MCF 10A (cell line): ENCODE results near the gene HOMEZ. TPM values are rescaled to one million over a fixed set of nuclear protein-coding genes. Genes with fewer than 3 reads are reported as not detected.
A peak's percentile ranks its signal among the peaks of the same experiment; 100 is the strongest.

Source experiments
- BruUV-seq: library from RNA; stranded (reverse); fragments of 400-500 nt; replicated peaks from 2 replicates; lab custom pipeline; 2021; lab: Mats Ljungman, UMichigan
- CTCF ChIA-PET: fragments of 300-600 bp; sonication (Branson Sonifier 250); formaldehyde crosslinking; extraction: SDS; loops from one replicate; lab custom pipeline; 2021; ENCODE audit warnings: antibody characterized with exemption, inconsistent platforms; lab: Yijun Ruan, JAX
- POLR2A ChIA-PET: fragments of 300-600, 350-650 bp; sonication (Branson Sonifier 250); formaldehyde crosslinking; extraction: SDS; loops from one replicate; lab custom pipeline; 2020; ENCODE audit warnings: antibody characterized with exemption, inconsistent platforms; lab: Yijun Ruan, JAX
- DNase-seq: peaks from one replicate; pipeline ENCODE4 v3.0.0-alpha.2; 2018; ENCODE audit not compliant: unreplicated experiment
- H3K27ac Mint-ChIP-seq: one replicate; pipeline ENCODE4 v1.8.0; 2022; ENCODE audit warnings: mild to moderate bottlenecking, low read depth, mixed read lengths; ENCODE audit not compliant: unreplicated experiment
- H3K27me3 Mint-ChIP-seq: one replicate; pipeline ENCODE4 v1.8.0; 2022; ENCODE audit warnings: mixed read lengths; ENCODE audit not compliant: insufficient read depth, unreplicated experiment
- H3K36me3 Mint-ChIP-seq: one replicate; pipeline ENCODE4 v1.8.0; 2022; ENCODE audit warnings: mild to moderate bottlenecking, moderate library complexity, mixed read lengths; ENCODE audit not compliant: insufficient read depth, unreplicated experiment
- H3K4me1 Mint-ChIP-seq: one replicate; pipeline ENCODE4 v1.8.0; 2022; ENCODE audit warnings: mixed read lengths; ENCODE audit not compliant: insufficient read depth, unreplicated experiment
- H3K4me3 Mint-ChIP-seq: one replicate; pipeline ENCODE4 v1.8.0; 2022; ENCODE audit warnings: mild to moderate bottlenecking, moderate library complexity, mixed read lengths; ENCODE audit not compliant: unreplicated experiment
- H3K9me3 Mint-ChIP-seq: one replicate; pipeline ENCODE4 v1.8.0; 2022; ENCODE audit warnings: mixed read lengths; ENCODE audit not compliant: unreplicated experiment
- CTCF ChIP-seq: fragments of 200-600 bp; IDR thresholded peaks from one replicate; pipeline ENCODE4 v1.8.0; 2022; ENCODE audit warnings: antibody characterized with exemption, mild to moderate bottlenecking; ENCODE audit not compliant: unreplicated experiment
- intact Hi-C: fragments of 100-400 bp; cut with micrococcal nuclease; formaldehyde crosslinking; loops from 2 replicates; pipeline ENCODE4 v1.14.1; 2022
- total RNA-seq: library from RNA; stranded (reverse); gene quantifications from 2 replicates; pipeline ENCODE4 v1.2.3, GENCODE V29; 2022

The HOMEZ gene
- total RNA-seq, 1 experiment from 2014 or later: 9.3 TPM

- no peak for DNase-seq
- Mint-ChIP-seq H3K27me3 (no peaks in the 10 kb centered on the region), H3K9me3 (no peaks in the 10 kb centered on the region), H3K27ac (peak overlapping the region; percentile 97), H3K36me3 (peaks cover 10% of the 10 kb centered on the region), H3K4me1 (peaks cover 25% of the 10 kb centered on the region), H3K4me3 (peak overlapping the region; percentile 95)
- CTCF ChIA-PET: interaction anchor here (0.6 to 6.4 kb wide), 27 partner anchors 9 to 1008 kb away, joined by 3 to 49 read pairs (median 4); partner anchors contain the start of genes ACIN1, CIDEB, HOMEZ and PABPN1
- BruUV-seq: no TSS peak
- intact Hi-C loops: loop anchor here (1.0 kb wide), 2 partner anchors 35 to 180 kb away; no protein-coding TSS in a partner anchor
- no peak for TF ChIP-seq CTCF
- POLR2A ChIA-PET: interaction anchor here (0.6 to 14.7 kb wide), 10 partner anchors 9 to 814 kb away, joined by 3 to 339 read pairs (median 22); partner anchors contain the start of genes ACIN1, C14orf119, HOMEZ and PABPN1
These were observed 14.2 kb upstream of the HOMEZ start for GRCh38 chr14:23299986-23300686.

- no peak for TF ChIP-seq CTCF
- peak; percentile 55 for DNase-seq
- peak overlapping the region; percentile 97 for H3K27ac Mint-ChIP-seq
- H3K4me1 Mint-ChIP-seq: peaks cover 25% of the 10 kb centered on the region
- H3K36me3 Mint-ChIP-seq: peaks cover 5% of the 10 kb centered on the region
- no peaks in the 10 kb centered on the region for H3K9me3 Mint-ChIP-seq
- CTCF ChIA-PET: interaction anchor here (0.5 to 6.4 kb wide), 12 partner anchors 8 to 247 kb away, joined by 3 to 49 read pairs (median 4); partner anchors contain the start of genes HOMEZ and PABPN1
- H3K4me3 Mint-ChIP-seq: peak overlapping the region; percentile 95
- H3K27me3 Mint-ChIP-seq: no peaks in the 10 kb centered on the region
- intact Hi-C loops: loop anchor here (1.0 kb wide), 2 partner anchors 34 to 179 kb away; no protein-coding TSS in a partner anchor
- POLR2A ChIA-PET: interaction anchor here (0.6 to 14.7 kb wide), 6 partner anchors 13 to 267 kb away, joined by 3 to 339 read pairs (median 18); partner anchors contain the start of genes HOMEZ and PABPN1
- no TSS peak for BruUV-seq
These were observed 13.5 kb upstream of the HOMEZ start for GRCh38 chr14:23299211-23299957.

- Mint-ChIP-seq H3K36me3 (peaks cover 5% of the 10 kb centered on the region), H3K27me3 (no peaks in the 10 kb centered on the region), H3K27ac (no peak overlapping the region), H3K4me1 (peaks cover 20% of the 10 kb centered on the region), H3K9me3 (no peaks in the 10 kb centered on the region), H3K4me3 (no peak overlapping the region)
- no peak for TF ChIP-seq CTCF
- intact Hi-C loops: no loop called here
- DNase-seq: no peak
- POLR2A ChIA-PET: interaction anchor here (0.7 to 3.6 kb wide), 4 partner anchors 12 to 138 kb away, joined by 3 to 19 read pairs (median 4); partner anchors contain the start of gene HOMEZ
- no TSS peak for BruUV-seq
- CTCF ChIA-PET: interaction anchor here (0.6 to 6.4 kb wide), 13 partner anchors 9 to 262 kb away, joined by 3 to 49 read pairs (median 6); partner anchors contain the start of genes BCL2L2, HOMEZ and PABPN1
These were observed 11.8 kb upstream of the HOMEZ start for GRCh38 chr14:23297611-23298277.
